ENCODE data around the gene SNORC.

DNA sequence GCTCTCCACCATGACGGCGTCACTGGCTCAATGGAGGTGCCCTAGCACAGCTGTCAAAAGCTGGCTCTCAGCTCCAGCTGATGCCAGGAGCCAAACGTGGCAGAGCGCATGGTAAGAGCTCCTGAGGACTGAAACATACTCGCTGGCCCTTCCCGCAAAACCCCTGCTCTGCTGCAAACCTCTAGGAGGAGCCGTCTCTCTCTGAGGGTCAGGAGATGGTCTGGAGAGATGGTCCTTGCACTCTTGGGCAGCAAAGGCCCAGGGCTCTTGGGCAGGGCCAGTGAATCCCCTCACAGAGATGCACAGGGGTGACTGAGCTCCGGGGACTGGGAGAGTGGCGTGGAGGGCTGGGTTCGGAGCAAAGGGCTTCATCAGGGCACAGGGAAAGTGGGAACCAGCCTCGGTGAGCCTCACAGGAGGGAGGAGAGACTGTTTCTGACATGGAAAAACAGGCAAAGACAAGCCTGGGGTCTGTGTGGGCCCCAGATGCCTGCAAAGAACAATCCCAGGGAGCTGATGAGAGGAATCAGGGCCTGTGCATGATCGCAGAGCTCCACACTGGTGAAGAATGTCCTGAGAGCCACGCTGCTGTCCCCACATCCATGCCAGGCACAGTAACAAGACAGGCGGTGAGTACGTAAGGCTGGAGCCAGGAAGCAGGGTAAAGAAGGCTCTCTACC is 17.2 kb downstream of the SNORC start:
- TF ChIP-seq, protein P1, sequence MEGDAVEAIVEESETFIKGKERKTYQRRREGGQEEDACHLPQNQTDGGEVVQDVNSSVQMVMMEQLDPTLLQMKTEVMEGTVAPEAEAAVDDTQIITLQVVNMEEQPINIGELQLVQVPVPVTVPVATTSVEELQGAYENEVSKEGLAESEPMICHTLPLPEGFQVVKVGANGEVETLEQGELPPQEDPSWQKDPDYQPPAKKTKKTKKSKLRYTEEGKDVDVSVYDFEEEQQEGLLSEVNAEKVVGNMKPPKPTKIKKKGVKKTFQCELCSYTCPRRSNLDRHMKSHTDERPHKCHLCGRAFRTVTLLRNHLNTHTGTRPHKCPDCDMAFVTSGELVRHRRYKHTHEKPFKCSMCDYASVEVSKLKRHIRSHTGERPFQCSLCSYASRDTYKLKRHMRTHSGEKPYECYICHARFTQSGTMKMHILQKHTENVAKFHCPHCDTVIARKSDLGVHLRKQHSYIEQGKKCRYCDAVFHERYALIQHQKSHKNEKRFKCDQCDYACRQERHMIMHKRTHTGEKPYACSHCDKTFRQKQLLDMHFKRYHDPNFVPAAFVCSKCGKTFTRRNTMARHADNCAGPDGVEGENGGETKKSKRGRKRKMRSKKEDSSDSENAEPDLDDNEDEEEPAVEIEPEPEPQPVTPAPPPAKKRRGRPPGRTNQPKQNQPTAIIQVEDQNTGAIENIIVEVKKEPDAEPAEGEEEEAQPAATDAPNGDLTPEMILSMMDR (IDR thresholded peaks at IDR 0.05): no peak
- TF ChIP-seq POLR2A (IDR thresholded peaks at IDR 0.05; ENCODE audit: low read depth) (no peak), EP300 (IDR thresholded peaks at IDR 0.05) (no peak), POLR2AphosphoS5 (IDR thresholded peaks at IDR 0.05) (no peak)
